CD4-positive, alpha-beta memory T cell (primary cell): ENCODE data around the gene CORO7. TPM values are rescaled to one million over a fixed set of nuclear protein-coding genes. Genes with fewer than 3 reads are reported as not detected.
A peak's percentile ranks its signal among the peaks of the same experiment; 100 is the strongest.

ENCODE experiments used
- CTCF ChIA-PET: fragments of 350-600 bp; sonication (Branson Sonifier 250); formaldehyde crosslinking; loops from one replicate; lab custom pipeline; 2021; ENCODE audit warnings: inconsistent platforms; ENCODE audit not compliant: partially characterized antibody; lab: Charles Lee
- POLR2A ChIA-PET: fragments of 350-600 bp; sonication (Branson Sonifier 250); formaldehyde crosslinking; loops from one replicate; lab custom pipeline; 2021; ENCODE audit not compliant: partially characterized antibody; lab: Charles Lee
- DNase-seq, 5 donors: peaks; one replicate each; pipeline versions ENCODE4 v3.0.0 to v3.0.0-alpha.2; 2020 to 2022; ENCODE audit warnings: mixed read lengths in 1 of 5
- H3K27ac ChIP-seq: one replicate; pipeline ENCODE4 v1.7.0; 2013; ENCODE audit warnings: low read depth, low read length
- H3K27me3 ChIP-seq: 2 replicates; pipeline ENCODE4 v1.7.0; 2013; ENCODE audit warnings: mild to moderate bottlenecking, low read length, moderate library complexity; ENCODE audit not compliant: insufficient read depth
- H3K36me3 ChIP-seq: 2 replicates; pipeline ENCODE4 v1.7.0; 2013; ENCODE audit warnings: mild to moderate bottlenecking, low read length, moderate library complexity; ENCODE audit not compliant: insufficient read depth
- H3K4me1 ChIP-seq: 2 replicates; pipeline ENCODE4 v1.7.0; 2013; ENCODE audit warnings: mild to moderate bottlenecking, low read length, moderate library complexity; ENCODE audit not compliant: insufficient read depth
- H3K4me3 ChIP-seq, 2 donors: one replicate each; pipeline ENCODE4 v1.7.0; 2013; ENCODE audit warnings: low read length in 2 of 2, mild to moderate bottlenecking in 1 of 2
- H3K9me3 ChIP-seq, 2 donors: one replicate each; pipeline ENCODE4 v1.7.0; 2013; ENCODE audit warnings: low read length in 2 of 2, control low read depth in 1 of 2; ENCODE audit not compliant: control insufficient read depth in 1 of 2
- H3K27ac Mint-ChIP-seq, 7 donors: one replicate each; pipeline ENCODE4 v1.8.0; 2020 to 2021; ENCODE audit warnings: mixed read lengths in 7 of 7, mild to moderate bottlenecking in 6 of 7, inconsistent platforms in 3 of 7, moderate library complexity in 3 of 7
- H3K27me3 Mint-ChIP-seq, 2 donors: one replicate each; pipeline ENCODE4 v1.8.0; 2020 to 2021; ENCODE audit warnings: mixed read lengths in 2 of 2
- H3K36me3 Mint-ChIP-seq, 2 donors: one replicate each; pipeline ENCODE4 v1.8.0; 2020 to 2021; ENCODE audit warnings: mixed read lengths in 2 of 2, inconsistent platforms in 1 of 2, mild to moderate bottlenecking in 1 of 2
- H3K4me1 Mint-ChIP-seq, 4 donors: one replicate each; pipeline ENCODE4 v1.8.0; 2020 to 2021; ENCODE audit warnings: mixed read lengths in 4 of 4, mild to moderate bottlenecking in 1 of 4
- H3K4me3 Mint-ChIP-seq, 8 donors: one replicate each; pipeline ENCODE4 v1.8.0; 2020 to 2021; ENCODE audit warnings: mixed read lengths in 8 of 8, mild to moderate bottlenecking in 7 of 8, moderate library complexity in 6 of 8, inconsistent platforms in 3 of 8
- H3K9me3 Mint-ChIP-seq, 8 donors: one replicate each; pipeline ENCODE4 v1.8.0; 2020 to 2021; ENCODE audit warnings: mixed read lengths in 8 of 8, mild to moderate bottlenecking in 5 of 8, inconsistent platforms in 3 of 8, moderate library complexity in 1 of 8
- intact Hi-C: fragments of 100-400 bp; cut with micrococcal nuclease; formaldehyde crosslinking; loops from one replicate; pipeline ENCODE4 v1.15.1; 2023
- polyA plus RNA-seq, 2 donors: library from polyadenylated mRNA; unstranded; fragments of 300-500 nt; fragmentation: Illumina TruSeq; gene quantifications; one replicate each; pipeline ENCODE4 v1.2.3, GENCODE V29; 2021
- total RNA-seq, 2 experiments: library from RNA; stranded (reverse); gene quantifications; one replicate each; pipeline ENCODE4 v1.2.3, GENCODE V29; 2021

Gene CORO7
- total and polyA plus RNA-seq, 4 experiments from 2014 or later: 48.2 to 184 (median 157) TPM

DNA sequence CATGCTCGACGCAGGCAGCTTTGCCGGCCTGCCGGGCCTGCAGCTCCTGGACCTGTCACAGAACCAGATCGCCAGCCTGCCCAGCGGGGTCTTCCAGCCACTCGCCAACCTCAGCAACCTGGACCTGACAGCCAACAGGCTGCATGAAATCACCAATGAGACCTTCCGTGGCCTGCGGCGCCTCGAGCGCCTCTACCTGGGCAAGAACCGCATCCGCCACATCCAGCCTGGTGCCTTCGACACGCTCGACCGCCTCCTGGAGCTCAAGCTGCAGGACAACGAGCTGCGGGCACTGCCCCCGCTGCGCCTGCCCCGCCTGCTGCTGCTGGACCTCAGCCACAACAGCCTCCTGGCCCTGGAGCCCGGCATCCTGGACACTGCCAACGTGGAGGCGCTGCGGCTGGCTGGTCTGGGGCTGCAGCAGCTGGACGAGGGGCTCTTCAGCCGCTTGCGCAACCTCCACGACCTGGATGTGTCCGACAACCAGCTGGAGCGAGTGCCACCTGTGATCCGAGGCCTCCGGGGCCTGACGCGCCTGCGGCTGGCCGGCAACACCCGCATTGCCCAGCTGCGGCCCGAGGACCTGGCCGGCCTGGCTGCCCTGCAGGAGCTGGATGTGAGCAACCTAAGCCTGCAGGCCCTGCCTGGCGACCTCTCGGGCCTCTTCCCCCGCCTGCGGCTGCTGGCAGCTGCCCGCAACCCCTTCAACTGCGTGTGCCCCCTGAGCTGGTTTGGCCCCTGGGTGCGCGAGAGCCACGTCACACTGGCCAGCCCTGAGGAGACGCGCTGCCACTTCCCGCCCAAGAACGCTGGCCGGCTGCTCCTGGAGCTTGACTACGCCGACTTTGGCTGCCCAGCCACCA lies 35.1 kb downstream of the CORO7 start:
- H3K27me3 Mint-ChIP-seq: no peaks in the 10 kb centered on the region
- POLR2A ChIA-PET: no interaction called here
- H3K4me3 Mint-ChIP-seq: peak overlapping the region in 1 of 8 donors; percentile 26
- DNase-seq: no peak
- H3K4me1 Mint-ChIP-seq: peaks cover 4 to 23% (median 13%) of the 10 kb centered on the region in 4 donors
- peaks cover 0 to 2% (median 0%) of the 10 kb centered on the region in 8 donors for H3K9me3 Mint-ChIP-seq
- H3K4me1 ChIP-seq: peaks cover 3% of the 10 kb centered on the region
- CTCF ChIA-PET: interaction anchor here (0.6 kb wide), 1 partner anchor 107 kb away, joined by 3 read pairs; no protein-coding TSS in a partner anchor
- peak overlapping the region in 2 of 7 donors; percentile 36 to 88 for H3K27ac Mint-ChIP-seq
- intact Hi-C loops: no loop called here
- no peak overlapping the region for H3K27ac ChIP-seq
- no peaks in the 10 kb centered on the region for H3K27me3 ChIP-seq
- peaks cover 4 to 48% of the 10 kb centered on the region in 2 donors for H3K36me3 Mint-ChIP-seq
- no peaks in the 10 kb centered on the region for H3K9me3 ChIP-seq
- no peak overlapping the region for H3K4me3 ChIP-seq
- H3K36me3 ChIP-seq: peaks cover 24% of the 10 kb centered on the region

DNA sequence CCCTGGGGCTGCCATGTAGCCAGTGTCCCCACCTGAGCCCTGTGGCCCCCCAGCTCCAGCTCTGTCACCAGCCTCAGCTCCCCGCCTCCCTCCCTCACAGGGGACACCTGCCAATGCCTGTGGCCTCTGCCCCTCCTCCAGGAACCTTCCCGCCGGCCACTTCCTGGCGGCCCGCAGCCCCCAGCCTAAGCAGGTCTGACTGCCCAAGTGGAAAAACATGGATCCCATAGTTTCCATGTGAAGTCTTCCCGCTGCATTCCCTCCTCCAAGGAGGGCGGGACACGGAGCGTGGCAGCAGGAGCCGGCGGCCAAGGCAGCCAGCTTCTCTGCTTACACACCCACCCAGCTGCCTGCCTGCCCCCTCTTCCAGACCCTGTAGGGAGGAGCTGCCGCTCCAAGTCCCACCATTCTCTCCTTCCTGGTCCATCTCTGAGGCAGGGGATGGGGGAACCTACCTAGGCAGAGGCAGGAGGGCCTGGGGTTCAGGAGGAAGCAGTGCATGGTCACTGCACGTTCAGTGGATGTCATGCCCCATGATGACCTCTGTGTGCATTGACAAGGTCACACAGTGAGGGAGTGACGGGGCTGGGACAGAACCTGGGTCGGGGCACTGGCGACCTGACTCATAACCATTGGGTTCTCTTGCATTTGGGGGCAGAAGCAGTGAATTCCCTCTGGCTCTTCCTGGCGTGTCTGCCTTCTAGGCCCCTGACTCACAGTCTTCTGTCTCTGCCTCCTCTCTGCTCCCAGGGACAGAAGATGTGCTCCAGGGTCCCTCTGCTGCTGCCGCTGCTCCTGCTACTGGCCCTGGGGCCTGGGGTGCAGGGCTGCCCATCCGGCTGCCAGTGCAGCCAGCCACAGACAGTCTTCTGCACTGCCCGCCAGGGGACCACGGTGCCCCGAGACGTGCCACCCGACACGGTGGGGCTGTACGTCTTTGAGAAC lies 36.0 kb downstream of the CORO7 start:
- Mint-ChIP-seq H3K4me1 (peaks cover 7 to 26% (median 17%) of the 10 kb centered on the region in 4 donors), H3K27ac (peak overlapping the region in 3 of 7 donors; percentile 10 to 82 (median 46)), H3K36me3 (peaks cover 4 to 44% of the 10 kb centered on the region in 2 donors), H3K27me3 (no peaks in the 10 kb centered on the region), H3K9me3 (peaks cover 0 to 2% (median 0%) of the 10 kb centered on the region in 8 donors), H3K4me3 (peak overlapping the region in 1 of 8 donors; percentile 28)
- H3K36me3 ChIP-seq: peaks cover 17% of the 10 kb centered on the region
- no peaks in the 10 kb centered on the region for H3K9me3 ChIP-seq
- no peak overlapping the region for H3K4me3 ChIP-seq
- DNase-seq: no peak
- ChIA-PET POLR2A (interaction anchor here (1.2 to 1.3 kb wide), 2 partner anchors 15 to 33 kb away, joined by 3 to 4 read pairs; no protein-coding TSS in a partner anchor), CTCF (interaction anchor here (0.6 kb wide), 1 partner anchor 106 kb away, joined by 3 read pairs; no protein-coding TSS in a partner anchor)
- intact Hi-C loops: no loop called here
- peaks cover 3% of the 10 kb centered on the region for H3K4me1 ChIP-seq
- H3K27me3 ChIP-seq: no peaks in the 10 kb centered on the region
- no peak overlapping the region for H3K27ac ChIP-seq

DNA sequence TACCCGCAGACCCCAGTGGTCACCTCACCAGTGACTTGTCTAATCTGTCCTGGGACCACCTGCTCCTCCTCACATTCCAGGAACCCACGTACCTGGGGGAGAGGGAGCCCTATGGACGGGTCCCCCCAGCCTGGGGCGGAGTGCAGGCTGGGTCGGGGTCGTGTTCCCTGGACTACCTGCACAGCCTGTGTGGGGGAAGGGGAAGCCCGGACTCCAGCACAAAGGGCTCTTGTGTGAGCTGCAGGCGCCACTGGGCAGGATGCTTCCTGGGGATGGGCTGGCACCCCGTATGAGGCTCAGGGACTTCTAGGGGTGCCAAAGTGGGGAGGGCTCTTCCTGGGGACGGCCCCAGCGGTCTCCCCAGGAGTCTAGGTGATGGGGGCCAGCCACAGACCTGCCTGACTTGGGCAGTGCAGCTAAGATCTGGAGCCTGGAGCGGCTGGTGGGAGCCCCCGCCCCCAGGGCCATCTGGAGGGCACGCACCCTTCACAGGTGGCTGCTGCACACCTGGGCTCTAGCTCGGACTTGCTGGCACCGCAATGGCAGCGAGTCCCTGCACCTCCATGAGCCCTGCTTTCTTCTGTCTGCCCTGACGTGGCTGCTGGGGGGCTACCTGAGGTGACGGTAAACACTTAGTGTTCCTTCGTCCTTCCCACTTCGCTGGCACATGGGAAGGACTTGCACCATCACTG lies 37.3 kb downstream of the CORO7 start:
- H3K4me1 ChIP-seq: peaks cover 11% of the 10 kb centered on the region
- Mint-ChIP-seq H3K36me3 (peaks cover 4 to 41% of the 10 kb centered on the region in 2 donors), H3K4me1 (peaks cover 9 to 33% (median 23%) of the 10 kb centered on the region in 4 donors), H3K27me3 (no peaks in the 10 kb centered on the region), H3K4me3 (peak overlapping the region in 1 of 8 donors; percentile 7), H3K9me3 (peaks cover 0 to 2% (median 0%) of the 10 kb centered on the region in 8 donors), H3K27ac (peak overlapping the region in 2 of 7 donors; percentile 35 to 82)
- no peak overlapping the region for H3K27ac ChIP-seq
- ChIA-PET CTCF (interaction anchor here (1.1 to 1.4 kb wide), 2 partner anchors 20 to 23 kb away, joined by 3 to 4 read pairs; no protein-coding TSS in a partner anchor), POLR2A (interaction anchor here (1.2 to 1.3 kb wide), 2 partner anchors 14 to 35 kb away, joined by 3 to 4 read pairs; no protein-coding TSS in a partner anchor)
- H3K4me3 ChIP-seq: no peak overlapping the region
- H3K27me3 ChIP-seq: no peaks in the 10 kb centered on the region
- no peak for DNase-seq
- peaks cover 8% of the 10 kb centered on the region for H3K36me3 ChIP-seq
- intact Hi-C loops: no loop called here
- no peaks in the 10 kb centered on the region for H3K9me3 ChIP-seq

DNA sequence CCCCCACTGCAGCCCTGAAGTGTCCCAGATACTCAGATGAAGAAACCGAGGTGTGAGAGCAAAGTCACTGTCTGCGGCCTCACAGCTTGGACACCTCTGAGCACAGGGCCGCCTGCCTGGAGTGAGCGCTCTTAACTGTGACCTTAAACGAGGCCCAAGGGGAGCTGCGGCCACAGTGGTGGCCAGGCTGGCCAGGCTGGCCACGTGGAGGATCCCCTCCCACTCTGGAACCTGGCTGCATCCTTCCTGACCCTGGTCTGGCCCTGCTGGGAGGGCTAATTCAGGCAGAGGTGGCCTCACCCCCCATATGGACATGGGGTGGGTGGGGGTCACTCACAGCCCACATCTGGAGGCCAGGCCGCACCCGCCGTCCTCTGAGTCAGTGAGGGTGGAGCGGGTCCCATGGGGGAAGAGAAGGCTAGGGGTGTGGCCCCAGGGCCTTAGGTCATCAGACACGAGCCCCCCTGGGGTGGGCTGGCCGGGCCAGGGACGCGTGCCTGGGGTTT lies 38.2 kb downstream of the CORO7 start:
- no peaks in the 10 kb centered on the region for H3K27me3 ChIP-seq
- no peak overlapping the region for H3K4me3 ChIP-seq
- no peak overlapping the region for H3K27ac ChIP-seq
- H3K4me1 ChIP-seq: peaks cover 19% of the 10 kb centered on the region
- Mint-ChIP-seq H3K27ac (peak overlapping the region in 2 of 7 donors; percentile 55 to 82), H3K4me1 (peaks cover 10 to 41% (median 27%) of the 10 kb centered on the region in 4 donors), H3K36me3 (peaks cover 1 to 40% of the 10 kb centered on the region in 2 donors), H3K4me3 (no peak overlapping the region), H3K9me3 (peaks cover 0 to 2% (median 0%) of the 10 kb centered on the region in 8 donors), H3K27me3 (no peaks in the 10 kb centered on the region)
- CTCF ChIA-PET: interaction anchor here (1.4 kb wide), 1 partner anchor 24 kb away, joined by 4 read pairs; no protein-coding TSS in a partner anchor
- intact Hi-C loops: no loop called here
- H3K9me3 ChIP-seq: no peaks in the 10 kb centered on the region
- POLR2A ChIA-PET: interaction anchor here (0.8 kb wide), 1 partner anchor 9 kb away, joined by 3 read pairs; no protein-coding TSS in a partner anchor
- H3K36me3 ChIP-seq: peaks cover 3% of the 10 kb centered on the region
- DNase-seq: no peak

DNA sequence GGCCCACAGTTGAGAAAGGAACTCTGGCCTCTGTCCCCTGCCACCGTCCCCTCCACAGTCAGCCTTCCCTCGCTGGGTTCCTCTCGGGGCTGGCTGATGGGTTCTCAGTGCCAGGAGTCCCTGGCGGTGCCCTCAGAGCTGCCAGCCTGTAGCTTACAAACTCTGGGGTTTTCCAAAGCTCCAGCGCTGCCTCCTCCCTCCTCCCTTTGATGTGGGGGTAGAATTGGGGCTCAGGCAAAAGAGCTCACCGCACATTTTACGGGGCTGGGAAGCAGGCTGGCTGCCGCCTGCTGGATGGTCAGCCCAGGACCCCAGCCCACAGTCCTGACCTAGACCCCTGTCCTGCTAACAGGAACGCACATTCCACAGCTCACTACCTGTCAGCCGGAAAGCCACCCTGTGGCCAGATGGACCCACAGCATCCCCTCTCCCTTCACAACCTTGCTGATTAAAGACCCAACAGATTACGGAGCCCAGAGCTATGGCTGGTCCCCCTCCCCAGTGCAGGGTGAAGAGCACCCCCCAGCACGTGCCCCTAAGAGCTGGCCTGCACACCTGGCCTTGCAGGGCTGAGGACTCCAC lies 38.7 kb downstream of the CORO7 start:
- Mint-ChIP-seq H3K9me3 (peaks cover 0 to 2% (median 0%) of the 10 kb centered on the region in 8 donors), H3K4me3 (peak overlapping the region in 1 of 8 donors; percentile 46), H3K4me1 (peaks cover 12 to 47% (median 32%) of the 10 kb centered on the region in 4 donors), H3K27me3 (no peaks in the 10 kb centered on the region), H3K36me3 (peaks cover 0 to 35% of the 10 kb centered on the region in 2 donors), H3K27ac (peak overlapping the region in 1 of 7 donors; percentile 82)
- POLR2A ChIA-PET: interaction anchor here (0.8 kb wide), 1 partner anchor 9 kb away, joined by 3 read pairs; no protein-coding TSS in a partner anchor
- Histone ChIP-seq H3K27me3 (no peaks in the 10 kb centered on the region), H3K27ac (no peak overlapping the region), H3K9me3 (no peaks in the 10 kb centered on the region), H3K36me3 (peaks cover 3% of the 10 kb centered on the region), H3K4me1 (peaks cover 24% of the 10 kb centered on the region), H3K4me3 (no peak overlapping the region)
- intact Hi-C loops: no loop called here
- CTCF ChIA-PET: no interaction called here
- DNase-seq: no peak
